OCI-LY1 (cell line): ENCODE measurements around the gene ZBTB16.

Experiments
- EZH2 ChIP-seq: fragments of 200-600 bp; sonication (generic), shearing (Covaris generic); IDR thresholded peaks from 2 replicates; pipeline ENCODE4 v1.8.0; 2017; ENCODE audit warnings: borderline replicate concordance, mixed run types, mild to moderate bottlenecking, antibody characterized with exemption, low read length, moderate library complexity, mixed read lengths
- TF ChIP-seq, protein P1 (sequence below): fragments of 200-600 bp; sonication (generic), shearing (Covaris generic); IDR thresholded peaks from 2 replicates; pipeline ENCODE4 v1.5.1; 2017; ENCODE audit warnings: mild to moderate bottlenecking, antibody characterized with exemption, low read length, moderate library complexity, mixed read lengths

GRCh38 chr11:114083391-114084252 lies 24.1 kb downstream of the ZBTB16 start:
- TF ChIP-seq, protein P1, sequence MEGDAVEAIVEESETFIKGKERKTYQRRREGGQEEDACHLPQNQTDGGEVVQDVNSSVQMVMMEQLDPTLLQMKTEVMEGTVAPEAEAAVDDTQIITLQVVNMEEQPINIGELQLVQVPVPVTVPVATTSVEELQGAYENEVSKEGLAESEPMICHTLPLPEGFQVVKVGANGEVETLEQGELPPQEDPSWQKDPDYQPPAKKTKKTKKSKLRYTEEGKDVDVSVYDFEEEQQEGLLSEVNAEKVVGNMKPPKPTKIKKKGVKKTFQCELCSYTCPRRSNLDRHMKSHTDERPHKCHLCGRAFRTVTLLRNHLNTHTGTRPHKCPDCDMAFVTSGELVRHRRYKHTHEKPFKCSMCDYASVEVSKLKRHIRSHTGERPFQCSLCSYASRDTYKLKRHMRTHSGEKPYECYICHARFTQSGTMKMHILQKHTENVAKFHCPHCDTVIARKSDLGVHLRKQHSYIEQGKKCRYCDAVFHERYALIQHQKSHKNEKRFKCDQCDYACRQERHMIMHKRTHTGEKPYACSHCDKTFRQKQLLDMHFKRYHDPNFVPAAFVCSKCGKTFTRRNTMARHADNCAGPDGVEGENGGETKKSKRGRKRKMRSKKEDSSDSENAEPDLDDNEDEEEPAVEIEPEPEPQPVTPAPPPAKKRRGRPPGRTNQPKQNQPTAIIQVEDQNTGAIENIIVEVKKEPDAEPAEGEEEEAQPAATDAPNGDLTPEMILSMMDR: no peak
- no peak for TF ChIP-seq EZH2
